Kidney epithelial cell (primary cell): ENCODE data around the gene UBE2M. TPM values are rescaled to one million over a fixed set of nuclear protein-coding genes. Genes with fewer than 3 reads are reported as not detected.

Source experiments
- DNase-seq: peaks from one replicate; pipeline ENCODE4 v3.0.0-alpha.2; 2010; ENCODE audit warnings: low read depth
- H3K27me3 ChIP-seq: 2 replicates; pipeline ENCODE4 v1.6.0; 2011; ENCODE audit warnings: low read length; ENCODE audit not compliant: control insufficient read depth, insufficient read depth
- H3K36me3 ChIP-seq: 2 replicates; pipeline ENCODE4 v1.5.1; 2011; ENCODE audit warnings: low read length; ENCODE audit not compliant: control insufficient read depth, insufficient read depth
- H3K4me3 ChIP-seq: 2 replicates; pipeline ENCODE4 v1.5.1; 2011; ENCODE audit warnings: low read depth, mild to moderate bottlenecking, control low read depth, low read length
- total RNA-seq: library from RNA; depleted of rRNA; stranded (reverse); fragments of >200 nt; gene quantifications from 2 replicates; pipeline ENCODE4 v1.2.3, GENCODE V29; 2015
- TF ChIP-seq, protein P1 (sequence below): IDR thresholded peaks from 2 replicates; pipeline ENCODE4 v1.5.1; 2011; ENCODE audit warnings: mild to moderate bottlenecking, moderate library complexity, low read length, control low read depth, inconsistent platforms; ENCODE audit not compliant: insufficient read depth, poor library complexity, severe bottlenecking

Gene UBE2M
- total RNA-seq, 1 donor from 2014 or later = 50.3 TPM

DNA sequence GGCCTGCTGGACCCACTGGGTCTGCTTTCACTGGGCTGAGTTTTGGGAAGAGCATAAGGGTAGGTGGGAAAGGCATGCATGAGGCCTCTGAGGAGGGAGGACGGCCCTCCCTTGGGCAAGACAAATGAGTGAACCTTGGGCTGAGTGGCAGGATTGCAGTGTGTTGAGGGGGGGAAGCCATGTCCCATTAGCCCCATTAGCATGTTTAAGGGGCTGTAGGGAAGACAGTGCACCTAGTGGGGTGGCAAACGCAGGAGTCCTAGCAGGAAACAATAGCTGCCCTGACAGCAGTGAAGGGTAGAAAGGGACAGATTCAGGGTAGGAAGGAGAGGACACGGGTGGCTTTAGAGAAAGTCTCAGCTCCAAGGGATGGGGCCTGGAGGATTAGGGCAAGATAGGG lies 35.7 kb downstream of the UBE2M start:
- H3K4me3 ChIP-seq = no peak overlapping the region
- H3K27me3 ChIP-seq = no peaks in the 10 kb centered on the region
- no peaks in the 10 kb centered on the region for H3K36me3 ChIP-seq
- TF ChIP-seq, protein P1, sequence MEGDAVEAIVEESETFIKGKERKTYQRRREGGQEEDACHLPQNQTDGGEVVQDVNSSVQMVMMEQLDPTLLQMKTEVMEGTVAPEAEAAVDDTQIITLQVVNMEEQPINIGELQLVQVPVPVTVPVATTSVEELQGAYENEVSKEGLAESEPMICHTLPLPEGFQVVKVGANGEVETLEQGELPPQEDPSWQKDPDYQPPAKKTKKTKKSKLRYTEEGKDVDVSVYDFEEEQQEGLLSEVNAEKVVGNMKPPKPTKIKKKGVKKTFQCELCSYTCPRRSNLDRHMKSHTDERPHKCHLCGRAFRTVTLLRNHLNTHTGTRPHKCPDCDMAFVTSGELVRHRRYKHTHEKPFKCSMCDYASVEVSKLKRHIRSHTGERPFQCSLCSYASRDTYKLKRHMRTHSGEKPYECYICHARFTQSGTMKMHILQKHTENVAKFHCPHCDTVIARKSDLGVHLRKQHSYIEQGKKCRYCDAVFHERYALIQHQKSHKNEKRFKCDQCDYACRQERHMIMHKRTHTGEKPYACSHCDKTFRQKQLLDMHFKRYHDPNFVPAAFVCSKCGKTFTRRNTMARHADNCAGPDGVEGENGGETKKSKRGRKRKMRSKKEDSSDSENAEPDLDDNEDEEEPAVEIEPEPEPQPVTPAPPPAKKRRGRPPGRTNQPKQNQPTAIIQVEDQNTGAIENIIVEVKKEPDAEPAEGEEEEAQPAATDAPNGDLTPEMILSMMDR = no peak
- DNase-seq = no peak

DNA sequence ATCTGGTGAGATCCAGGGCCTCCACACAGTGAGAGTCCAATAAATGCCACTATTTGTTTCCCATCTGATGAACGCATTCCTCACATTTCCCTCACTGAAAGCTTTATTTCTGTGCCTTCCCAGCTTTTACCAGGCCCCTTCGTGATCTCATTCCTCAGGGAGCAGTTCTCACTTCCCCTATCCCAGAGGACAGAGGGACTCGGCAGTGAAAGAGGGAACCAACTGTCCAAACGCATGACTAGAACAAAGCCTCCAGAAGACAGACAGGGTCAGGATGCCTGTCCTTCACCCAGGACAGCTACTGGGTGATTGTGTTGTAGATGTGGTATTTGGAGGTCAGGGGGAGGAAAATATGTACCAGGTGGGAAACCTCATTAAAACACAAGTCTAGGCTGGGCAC lies 36.8 kb downstream of the UBE2M start:
- no peak overlapping the region for H3K4me3 ChIP-seq
- H3K27me3 ChIP-seq = no peaks in the 10 kb centered on the region
- H3K36me3 ChIP-seq = no peaks in the 10 kb centered on the region
- TF ChIP-seq, protein P1 = no peak
- no peak for DNase-seq

DNA sequence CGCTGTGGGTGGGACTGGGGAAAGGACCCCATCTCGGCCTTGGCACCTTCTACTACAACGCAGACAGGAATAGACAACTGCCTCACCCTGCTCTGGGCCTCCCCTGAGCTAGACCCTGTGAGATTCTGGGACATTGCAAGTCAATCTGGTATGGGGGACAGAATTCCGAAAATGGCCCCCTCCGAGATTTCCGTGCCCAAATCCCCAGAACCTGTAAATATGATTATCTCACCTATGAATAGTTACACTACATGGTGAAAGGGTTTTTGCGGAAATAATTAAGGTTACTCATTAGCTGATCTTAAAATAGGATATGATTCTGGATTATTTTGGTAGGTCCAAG lies 38.2 kb downstream of the UBE2M start:
- peak overlapping the region; percentile 92 for H3K4me3 ChIP-seq
- H3K36me3 ChIP-seq = no peaks in the 10 kb centered on the region
- no peak for DNase-seq
- H3K27me3 ChIP-seq = no peaks in the 10 kb centered on the region
- TF ChIP-seq, protein P1 = no peak

DNA sequence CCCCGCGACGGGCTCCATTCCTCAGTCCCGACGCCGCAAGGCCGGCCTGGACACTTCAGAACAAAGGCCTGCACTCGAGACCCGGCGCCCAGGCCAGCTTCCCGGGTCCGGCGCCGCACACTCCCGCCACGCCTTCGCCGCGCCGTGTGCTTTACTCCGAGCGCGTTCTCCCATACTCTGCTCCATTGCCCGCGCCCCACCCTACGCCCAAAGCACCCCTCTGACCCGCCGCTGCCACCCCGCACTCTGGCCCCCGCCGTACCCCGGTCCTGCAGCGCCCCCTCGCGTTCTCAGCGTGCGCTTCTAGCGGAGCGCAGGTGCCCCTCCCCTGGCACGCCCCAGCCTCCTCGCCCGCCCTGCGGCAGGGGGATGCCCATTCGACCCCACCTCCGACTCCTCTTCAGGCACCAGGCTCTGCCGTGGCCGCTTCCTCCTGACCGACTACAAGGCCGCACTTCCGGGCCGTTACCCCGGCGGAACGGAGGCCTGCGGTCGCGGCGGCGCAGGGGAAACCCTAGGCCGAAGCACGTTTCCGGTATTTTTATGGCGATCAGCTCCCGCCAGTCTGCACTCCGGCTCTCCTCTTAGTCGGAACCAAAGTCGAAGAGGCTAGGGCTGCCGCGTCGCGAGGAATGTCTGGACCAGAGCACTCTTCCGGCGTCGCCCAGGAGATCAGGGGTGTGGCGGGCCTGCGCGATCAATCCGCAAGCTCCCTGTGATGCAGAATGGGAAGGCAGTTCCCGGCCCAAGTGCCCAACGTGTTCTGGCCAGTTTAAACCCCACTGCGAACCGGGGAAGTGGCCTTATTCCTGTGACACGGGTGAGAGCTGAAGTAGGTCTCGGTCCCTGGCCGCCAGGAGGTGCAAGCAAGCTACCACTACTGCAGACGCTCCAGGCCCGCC lies 38.8 kb downstream of the UBE2M start, which contains the start of gene ZBTB45:
Gene ZBTB45, minus strand, starts transcription at position 456 of the 902 bp plus-strand sequence. CDS start 2,137 bp downstream, outside the sequence.
- peak; percentile 71 for DNase-seq
- H3K27me3 ChIP-seq = no peaks in the 10 kb centered on the region
- H3K36me3 ChIP-seq = no peaks in the 10 kb centered on the region
- H3K4me3 ChIP-seq = peak within 1 kb of the TSS; percentile 92
- TF ChIP-seq, protein P1 = peak; percentile 81

DNA sequence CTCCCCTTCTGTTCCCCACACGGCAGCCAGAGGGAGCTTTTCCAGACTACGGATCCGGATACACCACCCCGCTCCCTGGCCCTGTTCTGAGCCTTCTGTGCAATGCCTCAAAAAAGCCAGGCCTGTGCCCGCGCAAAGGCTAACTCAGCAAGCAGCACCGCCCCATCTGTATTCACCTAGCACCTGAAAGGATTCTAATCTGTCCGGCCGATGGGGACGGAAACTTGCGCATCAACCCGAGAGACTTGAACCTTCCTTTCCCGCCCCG lies 39.4 kb downstream of the UBE2M start:
- Histone ChIP-seq H3K4me3 (peak overlapping the region; percentile 92), H3K36me3 (no peaks in the 10 kb centered on the region), H3K27me3 (no peaks in the 10 kb centered on the region)
- DNase-seq = no peak
- TF ChIP-seq, protein P1 = peak; percentile 91
